GM18502 (cell line): ENCODE data around the gene COL21A1.

Source experiments
- ATAC-seq: cut with Tn5 transposase; IDR thresholded peaks from one replicate; pipeline ENCODE4 v1.9.1; 2021; ENCODE audit warnings: mild to moderate bottlenecking; ENCODE audit not compliant: unreplicated experiment, poor library complexity

Gene COL21A1

GRCh38 chr6:56062836-56063235, 184.5 kb downstream of the COL21A1 start:
- no peak for ATAC-seq

- no peak for ATAC-seq
These were observed 188.7 kb downstream of the COL21A1 start for GRCh38 chr6:56058636-56059035.

DNA sequence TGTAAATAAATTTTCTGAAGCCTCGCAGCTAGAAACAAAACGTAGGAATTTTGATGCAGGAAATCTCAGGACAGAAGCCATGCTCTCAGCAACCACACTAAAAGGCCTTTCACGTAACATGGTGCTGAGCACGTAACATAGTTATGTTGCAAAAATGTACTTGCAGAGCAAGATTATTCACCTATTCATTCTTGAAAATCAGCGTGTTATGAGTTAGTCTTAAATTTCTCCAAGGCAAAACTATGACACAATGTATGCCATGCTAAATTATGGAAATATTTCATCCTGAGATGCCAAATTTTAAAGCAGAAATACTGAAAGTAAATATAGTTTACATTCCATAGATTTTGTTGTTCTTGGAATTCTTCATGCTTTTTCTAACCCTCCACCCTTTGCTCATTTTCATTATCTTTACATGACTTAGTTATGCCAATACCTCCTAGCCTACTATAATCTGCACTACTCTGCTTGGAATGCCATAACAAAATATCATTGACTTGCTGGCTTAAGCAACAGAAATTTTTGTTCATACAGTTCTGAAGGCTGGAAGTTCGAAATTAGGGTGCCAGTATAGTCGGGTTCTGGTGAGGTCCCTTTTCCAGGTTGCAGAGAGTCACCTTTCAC, 192.2 kb downstream of the COL21A1 start:
- no peak for ATAC-seq

- no peak for ATAC-seq
These were observed 196.2 kb downstream of the COL21A1 start for GRCh38 chr6:56051202-56051598.

DNA sequence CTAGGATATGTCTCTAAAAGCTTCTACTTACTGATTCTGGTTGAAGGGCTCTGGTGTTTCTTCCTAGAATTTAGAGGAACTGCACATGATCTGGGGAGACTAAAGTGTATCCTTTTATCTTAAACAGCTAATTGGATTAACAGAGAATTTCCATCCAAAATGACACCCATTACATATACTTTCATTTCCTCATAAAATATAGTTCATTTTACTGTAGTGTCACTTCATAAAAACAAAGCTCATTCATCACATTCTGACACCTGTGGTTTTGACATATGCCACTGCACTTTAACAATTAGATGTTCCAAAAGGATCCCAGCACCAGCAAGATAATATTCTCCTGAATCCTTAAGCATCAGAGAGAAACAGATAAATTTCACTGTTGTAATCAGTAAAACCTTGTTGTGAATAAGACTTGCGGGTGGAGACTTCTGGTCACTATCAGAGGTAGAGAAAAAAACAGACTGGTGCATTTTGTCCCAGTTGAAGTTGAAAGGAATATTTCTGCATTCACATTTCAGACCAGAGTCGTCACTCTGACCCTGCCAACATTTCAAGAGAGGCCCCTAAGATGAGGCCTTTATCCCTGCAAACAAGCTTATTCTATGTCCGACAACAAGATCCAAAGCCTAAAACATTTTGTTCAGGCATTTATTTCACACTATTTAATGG, 196.7 kb downstream of the COL21A1 start:
- ATAC-seq, result no peak

DNA sequence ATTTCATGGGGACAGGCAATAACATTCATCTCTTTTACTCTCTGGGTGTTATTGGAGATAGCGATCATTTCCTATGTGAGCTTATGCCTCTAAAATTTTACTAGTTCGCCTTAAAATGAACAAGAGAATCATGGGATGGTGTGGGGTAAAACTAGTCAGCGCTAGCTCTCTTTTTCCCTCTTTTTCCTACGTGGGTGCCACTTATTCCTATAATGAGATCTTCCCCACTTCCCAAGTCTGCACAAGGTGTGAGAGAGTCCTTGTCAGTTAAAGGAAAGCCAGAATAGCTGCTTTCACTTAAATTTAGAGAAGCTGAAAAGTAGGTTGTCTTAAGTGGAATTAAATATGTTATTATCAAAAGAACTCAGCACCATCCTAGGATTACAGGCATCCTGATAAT, 198.8 kb downstream of the COL21A1 start:
- no peak for ATAC-seq

DNA sequence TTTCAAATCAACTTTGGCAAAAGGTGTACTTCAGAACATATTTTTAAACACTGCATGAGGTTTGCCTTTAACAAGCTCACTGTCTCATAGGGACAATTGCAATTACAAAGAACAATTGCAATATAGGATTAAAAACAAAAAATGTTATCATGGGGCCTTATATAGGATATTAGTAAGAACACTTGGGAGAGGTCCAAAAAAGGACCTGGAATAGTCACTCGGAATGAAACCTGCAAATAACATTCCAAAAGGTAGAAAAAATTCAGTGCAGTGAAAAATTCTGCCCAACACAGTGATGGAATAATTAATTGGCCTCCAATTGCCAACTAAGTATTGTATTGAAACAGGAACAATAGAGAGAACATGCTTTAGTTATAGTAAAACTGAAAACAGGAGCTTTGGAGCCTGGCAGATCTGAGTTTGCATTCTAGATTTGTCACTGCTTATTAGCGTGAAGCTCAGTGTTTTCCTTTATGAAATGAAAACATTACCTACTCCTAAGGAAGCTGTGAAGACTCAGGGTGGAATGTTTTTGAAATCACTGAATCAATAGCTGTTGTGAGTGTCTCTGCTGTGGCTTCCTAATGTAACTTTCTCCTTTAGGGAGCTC, 199.3 kb downstream of the COL21A1 start:
- ATAC-seq, result no peak

DNA sequence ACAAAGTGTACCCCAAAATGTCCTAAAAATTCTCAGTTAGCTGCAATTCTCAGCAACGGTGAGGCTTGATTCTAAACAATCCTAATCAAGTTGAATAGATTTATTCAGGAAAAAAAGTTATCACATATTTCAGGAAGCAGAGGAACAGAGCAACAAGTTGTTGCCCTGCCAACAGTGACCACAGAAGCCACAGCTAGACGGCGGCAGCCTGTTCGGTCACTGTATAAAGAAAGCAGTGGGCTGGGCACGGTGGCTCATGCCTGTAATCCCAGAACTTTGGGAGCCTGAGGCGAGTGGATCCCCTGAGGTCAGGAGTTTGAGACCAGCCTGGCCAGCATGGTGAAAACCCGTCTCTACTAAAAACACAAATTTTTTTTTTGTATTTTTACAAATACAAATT, 200.8 kb downstream of the COL21A1 start:
- ATAC-seq, result no peak

- no peak for ATAC-seq
These were observed 203.6 kb downstream of the COL21A1 start for GRCh38 chr6:56043761-56044160.

- ATAC-seq, result no peak
These were observed 204.3 kb downstream of the COL21A1 start for GRCh38 chr6:56043076-56043475.

GRCh38 chr6:56041591-56041990, 205.8 kb downstream of the COL21A1 start:
- no peak for ATAC-seq

GRCh38 chr6:56040889-56041301, 206.5 kb downstream of the COL21A1 start:
- ATAC-seq, result no peak

DNA sequence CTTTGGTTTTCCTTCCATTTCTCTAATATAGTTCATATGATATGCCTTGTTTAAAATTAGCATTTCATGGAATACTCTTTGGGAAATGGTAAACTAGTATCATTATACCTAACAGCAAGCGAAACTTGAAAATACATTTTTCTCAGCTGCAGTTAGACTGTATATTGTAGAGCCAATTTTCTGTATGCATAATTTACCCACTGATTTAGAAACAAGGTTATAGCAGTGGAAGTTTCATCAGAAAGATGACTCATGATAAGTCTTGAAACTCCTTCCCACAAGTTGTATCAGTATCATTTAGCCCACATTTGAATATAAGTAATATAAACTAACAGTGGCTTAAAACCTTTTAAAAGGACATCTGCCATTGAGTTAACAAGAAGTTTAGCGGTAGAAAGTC, 207.2 kb downstream of the COL21A1 start:
- ATAC-seq, result peak; percentile 53

DNA sequence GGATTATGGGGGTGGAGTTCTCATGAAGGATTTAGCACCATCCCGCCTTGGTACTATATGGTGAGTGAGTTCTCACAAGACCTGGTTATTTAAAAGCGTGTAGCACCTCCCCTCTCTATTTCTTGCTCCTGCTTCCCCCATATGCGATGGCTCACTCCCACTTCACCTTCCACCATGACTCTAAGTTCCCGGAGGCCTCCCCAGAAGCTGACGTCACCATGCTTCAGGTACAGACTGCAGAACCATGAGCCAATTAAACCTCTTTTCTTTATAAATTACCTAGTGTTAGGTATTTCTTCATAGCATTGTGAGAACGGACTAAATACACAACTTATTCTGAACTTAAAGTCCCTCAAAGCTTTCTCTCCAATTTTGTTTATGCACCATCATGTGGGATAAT, 208.6 kb downstream of the COL21A1 start:
- ATAC-seq, result no peak

GRCh38 chr6:56037601-56038000, 209.8 kb downstream of the COL21A1 start:
- ATAC-seq, result no peak

- no peak for ATAC-seq
These were observed 210.3 kb downstream of the COL21A1 start for GRCh38 chr6:56036916-56037600.

DNA sequence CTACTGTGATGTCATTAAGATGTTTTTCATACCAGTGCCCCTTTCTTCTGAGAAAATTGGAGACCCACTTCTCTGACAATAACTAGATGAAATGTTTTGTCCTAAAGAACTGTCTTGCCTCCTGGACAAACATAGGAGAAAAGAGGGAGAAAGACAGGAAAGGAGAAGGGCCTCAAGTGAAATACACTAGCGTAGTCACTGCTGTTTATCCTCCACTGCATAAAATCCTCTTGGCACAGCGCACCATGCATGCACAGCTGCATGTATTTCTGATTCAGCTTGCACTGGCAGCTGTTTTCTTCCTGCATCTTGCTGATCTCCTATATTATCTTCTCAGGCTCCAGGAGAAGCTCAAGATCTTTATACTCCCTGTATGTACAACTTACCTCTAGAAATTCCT, 214.0 kb downstream of the COL21A1 start:
- ATAC-seq, result no peak

DNA sequence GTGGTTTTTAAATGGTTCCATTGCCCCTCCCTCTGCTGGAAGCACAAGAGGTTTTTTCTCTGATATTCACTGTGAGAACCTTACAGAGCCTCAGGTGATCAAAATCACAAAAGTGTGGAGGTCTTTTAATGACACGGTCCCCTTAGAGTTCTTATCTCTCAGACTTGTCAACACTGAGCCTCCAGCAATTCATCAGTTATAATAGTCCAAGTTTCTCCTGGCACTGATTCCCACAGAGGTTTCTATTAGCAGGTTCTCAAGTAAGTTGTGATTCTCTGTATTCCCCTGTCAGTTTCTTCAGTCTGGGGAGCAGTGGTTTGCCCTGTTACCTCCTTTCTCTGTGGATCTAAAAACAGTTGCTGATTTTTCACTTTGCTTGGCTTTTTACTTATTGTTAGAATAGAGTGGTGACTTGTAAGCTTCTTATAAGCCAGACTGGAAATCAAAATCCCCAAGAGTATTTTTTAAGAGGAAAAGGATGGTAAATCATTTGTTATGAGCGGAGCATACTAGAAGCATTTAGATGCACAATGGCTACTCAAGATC, 214.6 kb downstream of the COL21A1 start:
- ATAC-seq, result no peak

- no peak for ATAC-seq
These were observed 219.5 kb downstream of the COL21A1 start for GRCh38 chr6:56027865-56028264.

- no peak for ATAC-seq
These were observed 220.8 kb downstream of the COL21A1 start for GRCh38 chr6:56026455-56027180.
